K562 (cell line): ENCODE results near the gene GNAT3. TPM values are rescaled to one million over a fixed set of nuclear protein-coding genes. Genes with fewer than 3 reads are reported as not detected.

ENCODE experiments used
- ATAC-seq: fragments of 200-7000 bp; cut with Tn5 transposase; 3 replicates; pipeline ENCODE4 v1.9.1; 2020; ENCODE audit warnings: moderate library complexity
- BruUV-seq: library from RNA; stranded (reverse); fragments of 400-500 nt; replicated peaks from 2 replicates; lab custom pipeline; 2021; lab: Mats Ljungman, UMichigan
- CTCF ChIA-PET: fragments of 300-600 bp; formaldehyde crosslinking; extraction: SDS; loops from one replicate; lab custom pipeline; 2021; ENCODE audit warnings: low intra/inter-chr PET ratio; lab: Yijun Ruan, JAX
- POLR2A ChIA-PET: fragments of 300-600, 350-650 bp; sonication (Branson Sonifier 250); formaldehyde crosslinking; extraction: SDS; loops from one replicate; lab custom pipeline; 2021; ENCODE audit warnings: antibody characterized with exemption, inconsistent platforms; lab: Yijun Ruan, JAX
- DNase-seq, 4 experiments: peaks; one replicate each; pipeline versions ENCODE4 v3.0.0 to v3.0.0-alpha.2; 2011 to 2018; ENCODE audit warnings: low spot score in 3 of 4, mixed read lengths in 3 of 4; ENCODE audit errors: extremely low read depth in 1 of 4
- FAIRE-seq: peaks from 2 replicates; lab custom pipeline; 2011; peaks lifted over from hg19 to GRCh38; lab: Jason Lieb, UNC
- H2AFZ ChIP-seq: 2 replicates; pipeline ENCODE4 v1.6.0; 2011; ENCODE audit warnings: low read depth, low read length, control low read depth, inconsistent platforms
- H3K27ac ChIP-seq: fragments of 200-600 bp; 3 replicates; pipeline ENCODE4 v1.8.0; 2011; ENCODE audit warnings: low read depth, mild to moderate bottlenecking, control low read depth, inconsistent platforms, low read length, moderate library complexity, mixed read lengths; ENCODE audit errors: extremely low read depth
- H3K27me3 ChIP-seq, 2 experiments: fragments of 300-600 bp in 1 of 2; 2 replicates in 1 of 2; 3 replicates in 1 of 2; pipeline versions ENCODE4 v1.6.0 to v1.8.0; 2011; ENCODE audit warnings: inconsistent platforms in 2 of 2, low read length in 2 of 2, mild to moderate bottlenecking in 1 of 2, mixed read lengths in 1 of 2, moderate library complexity in 1 of 2; ENCODE audit not compliant: control insufficient read depth in 2 of 2, insufficient read depth in 2 of 2
- H3K36me3 ChIP-seq: fragments of 300-600 bp; 3 replicates; pipeline ENCODE4 v1.8.0; 2011; ENCODE audit warnings: mild to moderate bottlenecking, low read length, inconsistent platforms; ENCODE audit not compliant: control insufficient read depth, insufficient read depth
- H3K4me1 ChIP-seq, 2 experiments: fragments of 200-600 bp in 1 of 2; replicated peaks in 1 of 2; 2 replicates in 1 of 2; 3 replicates in 1 of 2; pipeline versions ENCODE4 v1.5.1 to v1.8.0; 2011; ENCODE audit warnings: inconsistent platforms in 2 of 2, low read length in 2 of 2, mild to moderate bottlenecking in 1 of 2, mixed read lengths in 1 of 2, moderate library complexity in 1 of 2; ENCODE audit not compliant: control insufficient read depth in 2 of 2, insufficient read depth in 2 of 2
- H3K4me2 ChIP-seq: 2 replicates; pipeline ENCODE4 v1.6.1; 2011; ENCODE audit warnings: low read length, control low read depth, inconsistent platforms, mixed read lengths; ENCODE audit not compliant: insufficient read depth
- H3K4me3 ChIP-seq: fragments of 200-600 bp; sonication (generic), shearing (Covaris generic); 2 replicates; pipeline ENCODE4 v1.5.1; 2016; ENCODE audit warnings: control low read depth, inconsistent platforms
- H3K79me2 ChIP-seq: fragments of 200-600 bp; 3 replicates; pipeline ENCODE4 v1.8.0; 2011; ENCODE audit warnings: low read length, inconsistent platforms; ENCODE audit not compliant: control insufficient read depth, insufficient read depth
- H3K9ac ChIP-seq, 2 experiments: 2 replicates each; pipeline versions ENCODE4 v1.6.0 to v1.6.1; 2011; ENCODE audit warnings: low read depth in 2 of 2, low read length in 2 of 2, control low read depth in 1 of 2, inconsistent platforms in 1 of 2, mild to moderate bottlenecking in 1 of 2, mixed read lengths in 1 of 2; ENCODE audit not compliant: insufficient read depth in 1 of 2
- H3K9me1 ChIP-seq: one replicate; pipeline ENCODE4 v1.6.0; 2011; ENCODE audit warnings: inconsistent platforms, mild to moderate bottlenecking, low read length, moderate library complexity; ENCODE audit not compliant: control insufficient read depth, insufficient read depth
- H3K9me3 ChIP-seq: replicated peaks from 2 replicates; pipeline ENCODE4 v1.5.1; 2011; ENCODE audit warnings: low read depth, low read length, inconsistent platforms; ENCODE audit not compliant: control insufficient read depth, insufficient read depth
- H4K20me1 ChIP-seq: replicated peaks from 2 replicates; pipeline ENCODE4 v1.6.1; 2011; ENCODE audit warnings: low read length, inconsistent platforms, mixed read lengths; ENCODE audit not compliant: control insufficient read depth, insufficient read depth
- DNMT1 ChIP-seq: fragments of 450-650 bp; IDR thresholded peaks from 2 replicates; pipeline ENCODE4 v1.6.1; 2016; ENCODE audit warnings: antibody characterized with exemption, mild to moderate bottlenecking
- ESRRA ChIP-seq: fragments of 450-650 bp; IDR thresholded peaks from 2 replicates; pipeline ENCODE4 v1.6.1; 2014; ENCODE audit warnings: low read depth, mild to moderate bottlenecking, moderate library complexity, borderline replicate concordance
- PRDM10 ChIP-seq: fragments of 450-650 bp; IDR thresholded peaks from 2 replicates; pipeline ENCODE4 v1.6.1; 2018; ENCODE audit not compliant: partially characterized antibody
- ZBTB33 ChIP-seq: sonication (generic); formaldehyde crosslinking; IDR thresholded peaks from 2 replicates; pipeline ENCODE4 v1.8.1; 2023; ENCODE audit warnings: mild to moderate bottlenecking, missing genetic modification reagents
- ZNF551 ChIP-seq: fragments of 250-450 bp; sonication (Bioruptor Pico); IDR thresholded peaks from 2 replicates; pipeline ENCODE4 v1.5.0; 2021; ENCODE audit warnings: mild to moderate bottlenecking, moderate library complexity
- WGBS: fragments of 100-300 bp; shearing (Covaris generic); methylation state at CpG from one replicate; pipeline ENCODE4 v1.1.6; 2016; ENCODE audit warnings: low coverage, mixed read lengths; ENCODE audit not compliant: insufficient coverage; ENCODE audit errors: missing lambda C conversion rate; 5-methylcytosine and 5-hydroxymethylcytosine counted together
- in situ Hi-C: fragments of 300-500 bp; cut with MboI; formaldehyde crosslinking; loops from 4 replicates; pipeline ENCODE4 v1.15.0; 2018; ENCODE audit warnings: inconsistent platforms, mixed read lengths
- intact Hi-C: fragments of 100-400 bp; cut with micrococcal nuclease; formaldehyde crosslinking; loops from 2 replicates; pipeline ENCODE4 v1.14.2; 2022
- polyA plus RNA-seq, 8 experiments: library from polyadenylated mRNA; depleted of rRNA in 4 of 8; stranded (reverse) in 5 of 8; unstranded in 3 of 8; fragments of >200 nt; fragmentation: Nextera tagmentation in 2 of 8; fragmentation: Illumina TruSeq in 1 of 8; extraction: Ambion mirVana in 2 of 8; extraction: Trizol in 1 of 8; gene quantifications; 2 replicates each; pipeline versions ENCODE4 v1.2.1 to v1.2.3, GENCODE V29; 2011 to 2014; ENCODE audit warnings: inconsistent platforms in 1 of 8, missing spikeins in 1 of 8
- total RNA-seq, 7 experiments: library from RNA; depleted of rRNA in 6 of 7; stranded (reverse); fragments of >200 nt in 6 of 7; fragmentation: Illumina TruSeq in 2 of 7; extraction: Trizol in 2 of 7; gene quantifications; 2 replicates each; pipeline versions ENCODE4 v1.2.1 to v1.2.3, GENCODE V29; 2011 to 2021; ENCODE audit warnings: low replicate concordance in 1 of 7

Gene GNAT3
- total and polyA plus RNA-seq, 9 of the 15 experiments (the other 6 are each of a cell fraction or from before 2014, with no cell fraction given): not detected

- CTCF ChIA-PET: no interaction called here
- H3K4me3 ChIP-seq: no peak overlapping the region
- no peaks in the 10 kb centered on the region for H3K36me3 ChIP-seq
- no peaks in the 10 kb centered on the region for H4K20me1 ChIP-seq
- no peaks in the 10 kb centered on the region for H3K9me1 ChIP-seq
- ATAC-seq (no peak), FAIRE-seq (no peak), DNase-seq (no peak)
- no peaks in the 10 kb centered on the region for H3K27me3 ChIP-seq
- no TSS peak for BruUV-seq
- 0% methylated on average over 5 of the region's 5 CpGs for WGBS
- POLR2A ChIA-PET: interaction anchor here (0.6 kb wide), 1 partner anchor 83 kb away, joined by 5 read pairs; no protein-coding TSS in a partner anchor
- in situ Hi-C loops: no loop called here
- H3K9ac ChIP-seq: no peak overlapping the region
- H3K79me2 ChIP-seq: no peaks in the 10 kb centered on the region
- H3K4me1 ChIP-seq: no peaks in the 10 kb centered on the region
- H3K27ac ChIP-seq: no peak overlapping the region
- H3K4me2 ChIP-seq: no peak overlapping the region
- no peak overlapping the region for H2AFZ ChIP-seq
- TF ChIP-seq ESRRA (no peak), ZBTB33 (CRISPR knock-in tag) (no peak), ZNF551 (CRISPR knock-in tag) (no peak), PRDM10 (no peak), DNMT1 (no peak)
- intact Hi-C loops: no loop called here
- no peaks in the 10 kb centered on the region for H3K9me3 ChIP-seq
Measured at GRCh38 chr7:80434047-80434446, 77.8 kb downstream of the GNAT3 start.
